ENCODE results near the gene COPZ1. TPM values are rescaled to one million over a fixed set of nuclear protein-coding genes. Genes with fewer than 3 reads are reported as not detected.
A peak's percentile ranks its signal among the peaks of the same experiment; 100 is the strongest.

COPZ1 gene
- total and polyA plus RNA-seq, 9 of the 15 experiments (the other 6 are each of a cell fraction or from before 2014, with no cell fraction given) = 137 to 487 (median 233) TPM

- no peak for TF ChIP-seq CSDE1 (IDR thresholded peaks at IDR 0.05)
- TF ChIP-seq DEAF1 (CRISPR knock-in tag; IDR thresholded peaks at IDR 0.05) = no peak
- peak; percentile 41 for TF ChIP-seq MXD1 (CRISPR knock-in tag; IDR thresholded peaks at IDR 0.05; ENCODE audit: borderline replicate concordance, poor library complexity, severe bottlenecking)
- no peak for TF ChIP-seq ZNF316 (IDR thresholded peaks at IDR 0.05)
- no peak for TF ChIP-seq SMAD2 (IDR thresholded peaks at IDR 0.05; ENCODE audit: low read depth, low read length)
- TF ChIP-seq GTF2E2 (tag; IDR thresholded peaks at IDR 0.05) = no peak
- TF ChIP-seq TGIF2 (CRISPR knock-in tag; IDR thresholded peaks at IDR 0.05) = no peak
- no peak for TF ChIP-seq DNMT1 (IDR thresholded peaks at IDR 0.05)
- TF ChIP-seq ZBTB7A (IDR thresholded peaks at IDR 0.05; ENCODE audit: borderline replicate concordance, control insufficient read depth, low read depth, low read length) = no peak; the same call in 1 of the 2 replicates
- TF ChIP-seq SMARCE1 (IDR thresholded peaks at IDR 0.05) = 0 out of 2 replicates have a peak, but pooled peaks have one; percentile 52
- TF ChIP-seq THAP12 (CRISPR knock-in tag; IDR thresholded peaks at IDR 0.05) = peak; percentile 94
- TF ChIP-seq KAT7 (CRISPR knock-in tag; IDR thresholded peaks at IDR 0.05; ENCODE audit: borderline replicate concordance) = 0 out of 2 replicates have a peak, but pooled peaks have one; percentile 21
- TF ChIP-seq CBX5 (IDR thresholded peaks at IDR 0.05; ENCODE audit: borderline replicate concordance, low read depth) = no peak
- no peak for TF ChIP-seq ZNF655 (CRISPR knock-in tag; IDR thresholded peaks at IDR 0.05)
- no peak for TF ChIP-seq ZNF398 (CRISPR knock-in tag; IDR thresholded peaks at IDR 0.05)
- no peak for TF ChIP-seq ZNF785 (CRISPR knock-in tag; IDR thresholded peaks at IDR 0.05)
- no peak for TF ChIP-seq ZNF184 (CRISPR knock-in tag; IDR thresholded peaks at IDR 0.05)
- no peak for TF ChIP-seq CBFA2T2 (conservative IDR thresholded peaks at IDR 0.05)
- TF ChIP-seq E2F4 (CRISPR knock-in tag; IDR thresholded peaks at IDR 0.05; ENCODE audit: low read depth) = peak; percentile 90
Measured at GRCh38 chr12:54279632-54280467, 45.1 kb upstream of the COPZ1 start, which contains the start of gene CBX5 (continued).
